ENCODE data around the gene SNX27. TPM values are rescaled to one million over a fixed set of nuclear protein-coding genes. Genes with fewer than 3 reads are reported as not detected.

SNX27 gene
- total RNA-seq, 1 donor from 2014 or later, result 50.0 TPM

GRCh38 chr1:151612501-151613281, 841 bp downstream of the SNX27 start:
- H3K4me3 Mint-ChIP-seq (ENCODE audit: low read depth), result peak overlapping the region; percentile 98
- H3K27me3 Mint-ChIP-seq, result no peaks in the 10 kb centered on the region
- DNase-seq (ENCODE audit: low spot score, unreplicated experiment), result peak; percentile 34
- TF ChIP-seq CTCF (IDR thresholded peaks at IDR 0.05; ENCODE audit: unreplicated experiment), result no peak
- H3K36me3 Mint-ChIP-seq (ENCODE audit: insufficient read depth), result peaks cover 2% of the 10 kb centered on the region
- peak overlapping the region; percentile 81 for H3K27ac Mint-ChIP-seq
- no peaks in the 10 kb centered on the region for H3K9me3 Mint-ChIP-seq (ENCODE audit: low read depth)
- peaks cover 28% of the 10 kb centered on the region for H3K4me1 Mint-ChIP-seq (ENCODE audit: low read depth)

DNA sequence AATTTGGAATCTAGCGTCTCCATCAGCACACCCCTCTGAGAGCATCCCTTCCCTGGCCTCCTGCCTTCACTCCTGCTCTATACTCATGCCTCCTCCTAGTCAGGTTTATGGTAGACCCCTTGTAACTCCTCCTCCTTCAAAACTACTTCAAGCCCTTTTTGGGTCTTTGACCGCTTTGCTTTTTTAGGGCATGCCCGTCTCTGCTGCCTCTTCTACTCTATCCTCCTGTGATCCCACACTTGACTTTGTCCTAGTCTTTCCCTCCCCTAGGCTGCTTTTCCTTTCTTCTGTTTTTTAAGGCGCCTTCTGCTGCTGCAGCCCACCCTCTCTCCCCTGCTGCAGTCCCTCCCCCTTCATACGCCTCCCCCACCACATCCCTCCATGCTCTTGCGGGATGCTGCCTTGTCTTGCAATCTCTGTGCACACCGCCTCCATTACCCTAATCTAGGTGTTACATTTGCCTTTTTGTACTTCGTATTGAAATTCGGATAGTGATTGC, 1.5 kb downstream of the SNX27 start:
- TF ChIP-seq CTCF (IDR thresholded peaks at IDR 0.05; ENCODE audit: unreplicated experiment), result no peak
- DNase-seq (ENCODE audit: low spot score, unreplicated experiment), result no peak
- Mint-ChIP-seq H3K27me3 (no peaks in the 10 kb centered on the region), H3K4me3 (ENCODE audit: low read depth) (peak overlapping the region; percentile 98), H3K27ac (peak overlapping the region; percentile 81), H3K9me3 (ENCODE audit: low read depth) (no peaks in the 10 kb centered on the region), H3K4me1 (ENCODE audit: low read depth) (peaks cover 29% of the 10 kb centered on the region), H3K36me3 (ENCODE audit: insufficient read depth) (peaks cover 2% of the 10 kb centered on the region)

DNA sequence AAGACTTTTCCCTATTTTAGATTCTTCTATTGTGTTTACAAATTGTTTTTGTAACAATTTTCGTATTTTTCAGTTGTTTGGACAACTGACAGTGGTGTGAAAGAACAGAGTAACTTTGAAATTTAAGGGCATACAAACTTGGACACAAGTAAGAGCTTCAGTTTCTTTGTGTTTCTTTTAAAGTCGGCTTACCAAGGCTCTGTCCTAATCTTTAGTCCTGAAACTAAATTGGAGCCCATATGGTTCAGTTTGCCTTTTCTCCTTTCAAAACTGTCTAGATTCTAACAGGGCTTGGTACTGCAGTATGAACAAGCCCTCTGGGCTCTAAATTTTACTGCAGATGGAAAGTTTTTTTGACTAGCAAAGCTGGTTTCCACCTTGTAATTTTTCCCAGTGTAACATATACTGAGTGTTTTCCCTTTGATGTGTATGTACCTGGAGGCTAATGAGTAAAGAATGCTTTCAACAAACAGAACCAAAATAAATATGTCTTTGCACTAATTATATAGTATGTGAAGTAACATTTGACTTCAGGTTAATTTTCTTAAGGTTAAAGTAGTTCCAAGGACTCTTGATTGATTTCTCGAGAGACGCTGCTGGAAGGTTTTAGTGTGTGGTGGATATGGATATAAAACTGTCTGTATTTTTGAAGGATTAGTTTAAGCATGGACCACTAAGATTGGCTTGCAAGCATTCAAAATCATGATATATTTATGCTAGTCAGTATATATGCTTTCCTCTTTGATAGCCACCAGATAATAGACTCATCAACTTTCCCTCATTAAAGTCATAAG, 4.1 kb downstream of the SNX27 start:
- no peaks in the 10 kb centered on the region for H3K27me3 Mint-ChIP-seq
- H3K4me3 Mint-ChIP-seq (ENCODE audit: low read depth), result no peak overlapping the region
- H3K9me3 Mint-ChIP-seq (ENCODE audit: low read depth), result no peaks in the 10 kb centered on the region
- peaks cover 2% of the 10 kb centered on the region for H3K36me3 Mint-ChIP-seq (ENCODE audit: insufficient read depth)
- no peak for DNase-seq (ENCODE audit: low spot score, unreplicated experiment)
- no peak overlapping the region for H3K27ac Mint-ChIP-seq
- no peak for TF ChIP-seq CTCF (IDR thresholded peaks at IDR 0.05; ENCODE audit: unreplicated experiment)
- peaks cover 43% of the 10 kb centered on the region for H3K4me1 Mint-ChIP-seq (ENCODE audit: low read depth)

DNA sequence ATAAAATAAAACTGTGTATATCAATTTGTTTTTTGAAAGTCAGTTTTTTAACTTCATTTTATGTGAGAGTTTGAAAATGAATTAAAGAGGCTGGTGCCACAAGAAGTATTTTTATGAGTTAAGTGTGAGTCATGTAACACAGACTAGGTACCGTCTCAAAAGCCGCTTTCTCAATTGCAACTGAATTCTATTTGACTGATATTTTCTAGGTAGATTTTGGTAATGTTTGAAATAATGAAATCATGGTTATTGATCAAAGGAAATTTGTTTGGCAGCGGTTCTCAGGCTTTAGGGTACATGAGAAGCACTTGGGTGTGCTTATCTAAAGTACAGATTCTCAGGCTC, 4.6 kb downstream of the SNX27 start:
- Mint-ChIP-seq H3K9me3 (ENCODE audit: low read depth) (no peaks in the 10 kb centered on the region), H3K4me3 (ENCODE audit: low read depth) (no peak overlapping the region)

More for the DNA sequence above, 4.6 kb downstream of the SNX27 start:
- Mint-ChIP-seq H3K36me3 (ENCODE audit: insufficient read depth) (peaks cover 2% of the 10 kb centered on the region), H3K4me1 (ENCODE audit: low read depth) (peaks cover 48% of the 10 kb centered on the region), H3K27me3 (no peaks in the 10 kb centered on the region), H3K27ac (no peak overlapping the region)
- DNase-seq (ENCODE audit: low spot score, unreplicated experiment), result no peak
- TF ChIP-seq CTCF (IDR thresholded peaks at IDR 0.05; ENCODE audit: unreplicated experiment), result no peak

Data from progenitor cell of endocrine pancreas (in vitro differentiated cells).